ENCODE results near the gene MIF.

DNA sequence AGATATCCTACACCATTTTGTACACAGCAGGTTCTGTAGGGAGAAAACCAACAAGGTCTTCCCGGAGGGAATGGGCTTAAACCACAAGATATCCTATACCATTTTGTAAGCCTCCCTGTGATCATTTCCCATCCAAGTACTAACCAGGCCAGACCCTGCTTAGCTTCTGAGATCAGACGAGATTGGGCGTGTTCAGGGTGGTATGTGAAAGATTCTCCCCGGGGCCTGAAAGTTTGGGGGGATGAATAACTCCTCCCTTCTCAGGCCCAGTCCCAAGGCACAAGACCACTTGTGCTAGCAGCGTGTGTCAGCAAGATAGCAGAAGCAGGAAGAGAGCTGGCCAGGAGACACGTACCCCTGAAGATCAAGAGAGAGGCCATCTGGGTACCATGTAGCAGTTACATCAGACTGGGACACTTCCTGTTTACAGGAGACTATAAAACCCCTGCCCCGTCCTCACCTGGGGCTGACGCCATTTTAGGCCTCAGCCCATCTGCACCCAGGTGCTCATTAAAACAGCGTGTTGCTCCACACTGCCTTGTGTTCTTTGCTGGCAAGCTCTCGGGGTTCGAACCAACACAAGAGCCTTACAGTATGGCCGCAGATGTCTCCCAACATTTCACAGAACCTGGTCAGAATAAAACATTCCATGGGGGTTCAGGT lies 17.3 kb downstream of the MIF start:
- no peak for TF ChIP-seq SUZ12 (IDR thresholded peaks at IDR 0.05)
- no peak for TF ChIP-seq L3MBTL2 (conservative IDR thresholded peaks at IDR 0.05)
- TF ChIP-seq FOXA1 (IDR thresholded peaks at IDR 0.05): no peak
- no peak for TF ChIP-seq LEF1 (IDR thresholded peaks at IDR 0.05; ENCODE audit: borderline replicate concordance)
- no peak for TF ChIP-seq FOXM1 (IDR thresholded peaks at IDR 0.05; ENCODE audit: borderline replicate concordance)
- no peak for TF ChIP-seq FOXK2 (IDR thresholded peaks at IDR 0.05)
- TF ChIP-seq PKNOX1 (IDR thresholded peaks at IDR 0.05): no peak
